Non-pigmented ciliary epithelial cell (primary cell): ENCODE results near the gene ORC5.

Experiments used
- DNase-seq: peaks from one replicate; pipeline ENCODE4 v3.0.0-alpha.2; 2010; ENCODE audit warnings: low read depth

The ORC5 gene

GRCh38 chr7:104124893-104125477 lies 82.8 kb downstream of the ORC5 start:
- no peak for DNase-seq

DNA sequence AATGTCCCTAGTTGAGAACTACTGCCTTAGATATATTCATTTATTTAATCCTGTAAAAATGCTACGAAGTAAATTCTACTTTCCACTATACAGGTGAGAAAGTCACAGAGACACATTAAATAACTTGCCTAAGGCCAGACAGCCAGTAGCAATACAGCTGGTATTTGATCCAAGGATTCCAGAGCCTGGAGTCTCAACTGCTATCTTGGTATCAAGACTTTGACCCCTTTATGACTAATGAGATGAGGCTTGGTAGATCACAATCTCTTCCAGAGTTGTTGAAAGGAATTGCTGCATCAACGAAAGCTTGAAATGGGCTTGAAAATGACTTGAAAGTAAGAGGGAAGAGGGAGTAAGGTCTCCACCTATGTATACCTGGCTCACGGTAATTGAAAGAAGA lies 83.3 kb downstream of the ORC5 start:
- DNase-seq: no peak

DNA sequence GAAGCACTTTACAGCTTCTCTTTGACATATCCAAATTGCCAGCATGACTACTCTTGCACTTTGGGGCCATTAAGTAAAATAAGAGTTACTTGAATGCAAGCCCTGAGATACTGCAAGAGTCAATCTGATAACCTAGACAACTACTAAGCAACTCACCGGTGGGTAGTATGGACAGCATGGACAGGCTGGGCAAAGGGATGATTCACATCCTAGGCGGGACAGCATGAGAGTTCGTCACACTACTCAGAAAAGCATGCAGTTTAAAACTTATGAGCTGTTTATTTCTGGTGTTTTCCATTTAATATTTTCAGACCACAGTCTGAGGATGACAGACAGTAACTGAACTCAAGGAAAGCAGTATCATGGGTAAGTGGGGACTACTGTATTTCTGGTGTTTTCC lies 84.0 kb downstream of the ORC5 start:
- peak; percentile 42 for DNase-seq

GRCh38 chr7:104113788-104114187 lies 94.0 kb downstream of the ORC5 start:
- DNase-seq: no peak

DNA sequence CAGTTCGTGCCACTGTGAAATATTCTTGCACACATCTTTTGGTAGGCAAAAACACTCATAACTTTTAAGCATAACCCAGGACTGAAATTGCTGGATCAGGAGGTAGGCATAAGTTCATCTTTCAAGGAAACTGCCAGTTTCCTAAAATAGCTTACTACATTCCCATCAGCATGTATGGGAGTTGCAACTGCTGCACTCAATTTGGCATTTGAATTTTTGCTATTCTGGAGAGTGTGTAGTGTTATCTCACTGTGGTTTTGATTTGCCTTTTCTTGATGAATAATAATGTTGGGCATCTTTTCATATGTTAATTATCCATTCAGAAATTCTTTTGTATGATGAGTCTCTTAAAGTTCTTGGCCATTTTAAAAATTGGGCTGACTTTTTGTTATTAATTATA lies 95.2 kb downstream of the ORC5 start:
- no peak for DNase-seq

DNA sequence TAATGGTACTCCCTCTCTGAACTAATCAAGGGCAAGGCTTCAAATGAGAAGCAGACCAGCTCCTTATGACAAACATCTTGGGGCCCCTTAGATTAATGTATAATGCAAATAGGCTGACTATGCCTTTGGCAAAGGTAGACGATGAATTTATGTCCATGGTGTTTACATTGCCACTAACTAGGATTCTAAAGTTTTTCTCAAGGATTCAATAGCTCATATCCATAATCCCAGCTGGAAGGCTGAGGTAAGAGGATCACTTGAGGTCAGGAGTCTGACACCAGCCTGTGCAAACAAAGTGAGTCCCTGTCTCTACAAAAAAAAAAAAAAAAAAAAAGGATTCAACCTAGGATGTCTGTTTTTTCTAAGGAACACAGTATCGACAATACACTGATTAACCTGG lies 96.5 kb downstream of the ORC5 start:
- no peak for DNase-seq

- peak; percentile 22 for DNase-seq
These were observed 101.5 kb downstream of the ORC5 start for GRCh38 chr7:104106108-104106905.

GRCh38 chr7:104098890-104099289 lies 108.9 kb downstream of the ORC5 start:
- DNase-seq: no peak

GRCh38 chr7:104096683-104097082 lies 111.1 kb downstream of the ORC5 start:
- DNase-seq: no peak

DNA sequence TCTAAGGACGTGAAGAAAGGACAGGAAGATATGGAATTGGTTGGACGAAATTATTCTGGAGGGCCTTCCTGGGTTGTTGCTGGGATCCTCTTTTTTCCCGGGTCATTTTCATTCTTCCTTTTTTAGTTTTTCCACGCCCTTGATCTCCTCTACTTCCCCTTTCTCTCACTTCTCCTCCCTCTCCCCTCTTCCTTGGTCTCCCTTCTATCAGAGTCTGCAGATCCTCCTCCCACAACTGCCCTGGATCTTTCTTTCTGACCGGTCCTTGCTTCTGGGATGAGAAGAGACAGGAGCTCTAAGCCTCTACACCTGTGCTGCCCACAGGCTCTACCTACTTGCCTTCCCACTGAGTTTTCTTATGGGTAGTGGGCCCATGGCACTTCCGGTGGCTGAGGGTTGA lies 114.7 kb downstream of the ORC5 start:
- no peak for DNase-seq

GRCh38 chr7:104091242-104091641 lies 116.6 kb downstream of the ORC5 start:
- no peak for DNase-seq

DNA sequence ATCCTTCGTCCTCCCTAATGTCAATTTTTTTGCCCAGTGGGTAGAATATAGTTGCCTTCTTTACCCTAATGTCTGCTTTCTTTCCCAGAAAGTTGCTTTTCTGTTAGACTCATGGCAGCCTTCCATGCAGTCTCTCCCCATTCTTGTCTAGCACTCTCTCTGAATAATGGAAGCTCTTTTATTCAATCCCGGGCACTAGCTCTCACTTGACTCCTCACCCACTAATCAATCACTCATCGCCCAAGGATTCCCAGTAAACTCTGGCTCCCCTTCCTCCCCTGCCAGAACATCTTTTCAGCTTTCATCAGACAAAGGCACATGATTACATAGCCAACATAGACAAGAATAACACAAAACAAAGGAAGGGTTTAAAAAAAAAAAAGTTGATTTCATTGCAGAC lies 118.2 kb downstream of the ORC5 start:
- no peak for DNase-seq

DNA sequence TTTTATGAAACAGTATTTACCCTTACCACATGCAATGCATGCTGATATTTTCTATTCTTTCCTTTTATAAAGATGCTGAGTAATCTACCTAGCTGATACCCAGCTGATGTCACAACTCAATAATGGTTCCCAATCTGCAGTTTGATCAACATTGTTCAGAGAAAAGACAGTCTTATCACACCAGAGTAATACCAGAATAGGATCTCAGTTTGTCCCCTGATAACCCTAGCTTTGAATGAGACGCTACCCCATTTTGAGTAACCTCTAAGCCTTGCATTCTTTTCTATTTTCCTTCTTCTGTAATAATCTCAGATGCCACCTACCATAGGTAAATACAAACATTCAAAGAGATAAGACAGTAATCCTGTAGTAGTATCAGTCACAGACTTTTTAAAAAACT lies 118.8 kb downstream of the ORC5 start:
- no peak for DNase-seq
